Smooth muscle cell (in vitro differentiated cells): ENCODE results near the gene ASCL5. TPM values are rescaled to one million over a fixed set of nuclear protein-coding genes. Genes with fewer than 3 reads are reported as not detected.

Experiments
- DNase-seq: peaks from one replicate; lab custom pipeline; 2025; ENCODE audit not compliant: unreplicated experiment; lab: John Stamatoyannopoulos, UW
- H2AFZ ChIP-seq: fragments of 200-600 bp; sonication (generic); 2 replicates; pipeline ENCODE4 v1.6.0; 2016; ENCODE audit warnings: antibody characterized with exemption, low read depth, mild to moderate bottlenecking
- H3F3A ChIP-seq: fragments of 200-600 bp; sonication (generic); 2 replicates; pipeline ENCODE4 v1.6.0; 2017; ENCODE audit warnings: antibody characterized with exemption, low read depth
- H3K27ac ChIP-seq: fragments of 200-600 bp; sonication (generic); 2 replicates; pipeline ENCODE4 v1.5.1; 2016; ENCODE audit warnings: low read depth, mild to moderate bottlenecking
- H3K27me3 ChIP-seq: fragments of 200-600 bp; sonication (generic); 2 replicates; pipeline ENCODE4 v1.6.1; 2016; ENCODE audit warnings: low read depth, mild to moderate bottlenecking
- H3K36me3 ChIP-seq: fragments of 200-600 bp; sonication (generic); 2 replicates; pipeline ENCODE4 v1.5.1; 2016; ENCODE audit warnings: low read depth
- H3K4me1 ChIP-seq: fragments of 200-600 bp; sonication (generic); 2 replicates; pipeline ENCODE4 v1.5.1; 2016; ENCODE audit warnings: low read depth
- H3K4me2 ChIP-seq: fragments of 200-600 bp; sonication (generic); 2 replicates; pipeline ENCODE4 v1.6.0; 2016; ENCODE audit warnings: mild to moderate bottlenecking
- H3K4me3 ChIP-seq: fragments of 200-600 bp; sonication (generic); 2 replicates; pipeline ENCODE4 v1.5.1; 2016; ENCODE audit warnings: mild to moderate bottlenecking
- H3K79me2 ChIP-seq: fragments of 200-600 bp; sonication (generic); 2 replicates; pipeline ENCODE4 v1.6.0; 2016; ENCODE audit warnings: low read depth, mild to moderate bottlenecking
- H3K9ac ChIP-seq: fragments of 200-600 bp; sonication (generic); 2 replicates; pipeline ENCODE4 v1.6.0; 2016; ENCODE audit warnings: low read depth
- H3K9me3 ChIP-seq: fragments of 200-600 bp; sonication (generic); replicated peaks from 2 replicates; pipeline ENCODE4 v1.5.1; 2016; ENCODE audit warnings: low read depth
- H4K20me1 ChIP-seq: fragments of 200-600 bp; sonication (generic); 2 replicates; pipeline ENCODE4 v1.6.0; 2016; ENCODE audit warnings: low read depth
- WGBS: methylation state at CpG from one replicate; pipeline ENCODE4 v1.1.7; 2016; ENCODE audit warnings: low lambda C conversion rate; 5-methylcytosine and 5-hydroxymethylcytosine counted together
- polyA plus RNA-seq: library from polyadenylated mRNA; unstranded; fragments of >200 nt; fragmentation: Nextera tagmentation; extraction: Ambion mirVana; gene quantifications from 2 replicates; pipeline ENCODE4 v1.2.1, GENCODE V29; 2016
- total RNA-seq: library from RNA; depleted of rRNA; stranded (reverse); fragments of >200 nt; gene quantifications from 2 replicates; pipeline ENCODE4 v1.2.3, GENCODE V29; 2014
- TF ChIP-seq, protein P1 (sequence below): fragments of 200-600 bp; sonication (generic); IDR thresholded peaks from 2 replicates; pipeline ENCODE4 v1.5.1; 2017; ENCODE audit warnings: borderline replicate concordance, mild to moderate bottlenecking, antibody characterized with exemption; ENCODE audit not compliant: insufficient read depth, poor library complexity, severe bottlenecking

Gene ASCL5
- total and polyA plus RNA-seq, 2 experiments from 2014 or later: not detected

- no peak for DNase-seq
- 91% methylated on average over 8 of the region's 8 CpGs for WGBS
- TF ChIP-seq, protein P1, sequence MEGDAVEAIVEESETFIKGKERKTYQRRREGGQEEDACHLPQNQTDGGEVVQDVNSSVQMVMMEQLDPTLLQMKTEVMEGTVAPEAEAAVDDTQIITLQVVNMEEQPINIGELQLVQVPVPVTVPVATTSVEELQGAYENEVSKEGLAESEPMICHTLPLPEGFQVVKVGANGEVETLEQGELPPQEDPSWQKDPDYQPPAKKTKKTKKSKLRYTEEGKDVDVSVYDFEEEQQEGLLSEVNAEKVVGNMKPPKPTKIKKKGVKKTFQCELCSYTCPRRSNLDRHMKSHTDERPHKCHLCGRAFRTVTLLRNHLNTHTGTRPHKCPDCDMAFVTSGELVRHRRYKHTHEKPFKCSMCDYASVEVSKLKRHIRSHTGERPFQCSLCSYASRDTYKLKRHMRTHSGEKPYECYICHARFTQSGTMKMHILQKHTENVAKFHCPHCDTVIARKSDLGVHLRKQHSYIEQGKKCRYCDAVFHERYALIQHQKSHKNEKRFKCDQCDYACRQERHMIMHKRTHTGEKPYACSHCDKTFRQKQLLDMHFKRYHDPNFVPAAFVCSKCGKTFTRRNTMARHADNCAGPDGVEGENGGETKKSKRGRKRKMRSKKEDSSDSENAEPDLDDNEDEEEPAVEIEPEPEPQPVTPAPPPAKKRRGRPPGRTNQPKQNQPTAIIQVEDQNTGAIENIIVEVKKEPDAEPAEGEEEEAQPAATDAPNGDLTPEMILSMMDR: no peak
Measured at GRCh38 chr1:201064806-201065205, 62.2 kb downstream of the ASCL5 start.

More at GRCh38 chr1:201064806-201065205, 62.2 kb downstream of the ASCL5 start:
- H3K9me3 ChIP-seq: no peaks in the 10 kb centered on the region
- no peak overlapping the region for H3K27ac ChIP-seq
- H4K20me1 ChIP-seq: no peaks in the 10 kb centered on the region
- no peak overlapping the region for H2AFZ ChIP-seq
- no peaks in the 10 kb centered on the region for H3K79me2 ChIP-seq
- no peak overlapping the region for H3K9ac ChIP-seq
- H3F3A ChIP-seq: no peaks in the 10 kb centered on the region
- no peak overlapping the region for H3K4me3 ChIP-seq
- no peaks in the 10 kb centered on the region for H3K27me3 ChIP-seq
- H3K4me2 ChIP-seq: no peak overlapping the region
- H3K4me1 ChIP-seq: peaks cover 7% of the 10 kb centered on the region
- H3K36me3 ChIP-seq: no peaks in the 10 kb centered on the region

Other genes starting within 250 kb of the ASCL5 start
- gene INAVA, start 232.3 kb downstream of the ASCL5 start, total RNA-seq: 9.5 and 16.9 TPM in 2 replicates
- 10.1 and 14.9 TPM in 2 replicates for gene INAVA, start 232.3 kb downstream of the ASCL5 start, polyA plus RNA-seq
- 1.9 and 3.4 TPM in 2 replicates for gene KIF21B, start 103.5 kb downstream of the ASCL5 start, total RNA-seq
- gene KIF21B, start 103.5 kb downstream of the ASCL5 start, polyA plus RNA-seq: 1.0 and 1.2 TPM in 2 replicates
- not detected in 2 replicates for gene CACNA1S, start 14.8 kb downstream of the ASCL5 start, total RNA-seq
- gene CACNA1S, start 14.8 kb downstream of the ASCL5 start, polyA plus RNA-seq: not detected in 2 replicates
- gene TMEM9, start 27.3 kb upstream of the ASCL5 start, total RNA-seq: 153 and 156 TPM in 2 replicates
- gene TMEM9, start 27.3 kb upstream of the ASCL5 start, polyA plus RNA-seq: 187 and 211 TPM in 2 replicates
- not detected in 2 replicates for gene IGFN1, start 63.6 kb upstream of the ASCL5 start, total RNA-seq
- not detected in 2 replicates for gene IGFN1, start 63.6 kb upstream of the ASCL5 start, polyA plus RNA-seq
- gene PKP1, start 156.3 kb upstream of the ASCL5 start, total RNA-seq: 43.6 and 52.5 TPM in 2 replicates
- 26.9 and 30.3 TPM in 2 replicates for gene PKP1, start 156.3 kb upstream of the ASCL5 start, polyA plus RNA-seq